Measurements from ENCODE around the gene B4GALT5. TPM values are rescaled to one million over a fixed set of nuclear protein-coding genes. Genes with fewer than 3 reads are reported as not detected.

B4GALT5 gene
- total RNA-seq, 4 donors from 2014 or later, result 4.2 to 10.3 (median 7.1) TPM

DNA sequence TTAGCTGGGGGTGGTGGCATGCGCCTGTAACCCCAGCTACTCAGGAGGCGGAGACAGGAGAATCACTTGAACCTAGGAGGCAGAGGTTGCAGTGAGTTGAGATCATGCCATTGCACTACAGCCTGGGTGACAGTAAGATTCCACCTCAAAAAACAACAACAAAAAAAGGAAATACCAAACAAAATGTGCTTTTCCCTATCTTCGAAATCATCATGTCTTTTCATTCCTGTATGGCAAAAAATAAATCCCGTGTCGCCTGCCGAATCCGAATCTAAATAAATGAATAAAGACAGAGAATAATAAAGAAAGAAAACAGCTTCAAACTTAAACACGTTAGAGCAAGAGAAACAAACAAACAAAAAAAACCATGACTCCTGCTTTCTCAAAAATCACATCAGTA is 11.8 kb downstream of the B4GALT5 start:
- TF ChIP-seq, protein P1, sequence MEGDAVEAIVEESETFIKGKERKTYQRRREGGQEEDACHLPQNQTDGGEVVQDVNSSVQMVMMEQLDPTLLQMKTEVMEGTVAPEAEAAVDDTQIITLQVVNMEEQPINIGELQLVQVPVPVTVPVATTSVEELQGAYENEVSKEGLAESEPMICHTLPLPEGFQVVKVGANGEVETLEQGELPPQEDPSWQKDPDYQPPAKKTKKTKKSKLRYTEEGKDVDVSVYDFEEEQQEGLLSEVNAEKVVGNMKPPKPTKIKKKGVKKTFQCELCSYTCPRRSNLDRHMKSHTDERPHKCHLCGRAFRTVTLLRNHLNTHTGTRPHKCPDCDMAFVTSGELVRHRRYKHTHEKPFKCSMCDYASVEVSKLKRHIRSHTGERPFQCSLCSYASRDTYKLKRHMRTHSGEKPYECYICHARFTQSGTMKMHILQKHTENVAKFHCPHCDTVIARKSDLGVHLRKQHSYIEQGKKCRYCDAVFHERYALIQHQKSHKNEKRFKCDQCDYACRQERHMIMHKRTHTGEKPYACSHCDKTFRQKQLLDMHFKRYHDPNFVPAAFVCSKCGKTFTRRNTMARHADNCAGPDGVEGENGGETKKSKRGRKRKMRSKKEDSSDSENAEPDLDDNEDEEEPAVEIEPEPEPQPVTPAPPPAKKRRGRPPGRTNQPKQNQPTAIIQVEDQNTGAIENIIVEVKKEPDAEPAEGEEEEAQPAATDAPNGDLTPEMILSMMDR (IDR thresholded peaks at IDR 0.05), result no peak
- no peak for TF ChIP-seq POLR2A (IDR thresholded peaks at IDR 0.05)
- 86 to 89% methylated on average over 8 of the region's 8 CpGs for WGBS, 2 donors
- no peak overlapping the region for H3K4me3 ChIP-seq (ENCODE audit: low read depth, poor library complexity, severe bottlenecking)
- no peak for DNase-seq (ENCODE audit: low spot score in 2 of 2)
- intact Hi-C loops (cut with DNase I; ENCODE audit: low total_unique reads), result no loop called here

DNA sequence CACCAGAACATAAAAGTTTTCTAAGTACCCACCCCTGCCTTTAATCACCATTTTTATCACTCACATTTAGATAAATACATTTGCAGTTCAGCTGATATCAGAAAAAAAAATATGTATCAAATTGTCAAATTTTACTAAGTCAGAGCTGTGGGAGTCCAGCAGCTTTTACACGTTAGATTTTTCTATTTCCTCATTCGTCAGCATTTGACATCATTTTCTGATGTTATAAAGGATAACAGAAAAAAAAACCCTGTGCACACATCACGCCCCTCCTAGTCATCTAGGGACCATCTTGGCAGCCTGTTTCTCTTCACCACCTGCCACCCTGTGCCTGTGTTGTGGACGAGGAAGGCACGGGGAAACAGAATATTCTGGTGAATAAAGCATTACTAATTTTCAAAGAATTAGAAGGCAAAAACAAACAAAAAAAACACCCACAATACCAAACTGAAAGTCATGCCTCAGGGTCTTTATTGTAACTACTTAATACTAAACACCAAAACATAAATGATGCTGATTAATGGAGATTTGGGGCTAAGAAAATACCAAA is 12.4 kb downstream of the B4GALT5 start:
- H3K4me3 ChIP-seq (ENCODE audit: low read depth, poor library complexity, severe bottlenecking), result no peak overlapping the region
- WGBS, 2 donors, result 47 to 70% methylated on average over 5 of the region's 5 CpGs
- no peak for TF ChIP-seq POLR2A (IDR thresholded peaks at IDR 0.05)
- TF ChIP-seq, protein P1 (IDR thresholded peaks at IDR 0.05), result no peak
- intact Hi-C loops (cut with DNase I; ENCODE audit: low total_unique reads), result no loop called here
- no peak for DNase-seq (ENCODE audit: low spot score in 2 of 2)

DNA sequence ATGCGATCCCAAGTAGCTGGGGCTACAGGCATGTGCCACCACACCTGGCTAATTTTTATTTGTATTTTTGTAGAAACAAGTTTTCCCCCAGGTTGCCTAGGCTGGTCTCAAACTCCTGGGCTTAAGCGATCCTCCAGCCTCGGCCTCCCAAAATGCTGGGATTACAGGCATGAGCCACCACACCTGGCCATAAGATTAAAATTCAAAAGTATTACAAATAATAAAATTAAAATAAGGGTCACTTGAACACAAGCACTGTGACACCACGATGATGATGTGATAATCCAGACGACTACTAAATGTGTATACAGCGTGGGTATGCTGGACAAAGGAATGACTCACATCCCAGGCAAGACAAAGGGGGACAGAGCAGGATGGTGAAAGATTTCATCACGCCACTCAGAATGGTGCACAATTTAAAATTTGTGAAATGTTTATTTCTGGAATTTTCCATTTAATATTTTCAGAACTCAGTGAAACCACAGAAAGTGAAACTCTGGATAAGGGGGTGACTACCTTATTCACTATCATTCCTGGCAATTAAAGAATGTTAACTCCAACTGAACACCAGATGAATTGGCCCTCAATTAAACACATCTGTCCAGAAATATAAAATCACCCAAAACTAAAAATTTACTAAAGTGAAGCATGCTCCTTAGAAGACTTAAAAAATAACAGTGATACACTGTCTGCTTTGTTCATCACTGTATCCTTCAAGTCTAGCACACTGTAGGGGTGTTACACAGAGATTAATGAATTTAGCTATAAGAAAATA is 13.1 kb downstream of the B4GALT5 start:
- intact Hi-C loops (cut with DNase I; ENCODE audit: low total_unique reads), result no loop called here
- H3K4me3 ChIP-seq (ENCODE audit: low read depth, poor library complexity, severe bottlenecking), result no peak overlapping the region
- 77 to 78% methylated on average over 7 of the region's 7 CpGs for WGBS, 2 donors
- TF ChIP-seq, protein P1 (IDR thresholded peaks at IDR 0.05), result no peak
- TF ChIP-seq POLR2A (IDR thresholded peaks at IDR 0.05), result no peak
- no peak for DNase-seq (ENCODE audit: low spot score in 2 of 2)

DNA sequence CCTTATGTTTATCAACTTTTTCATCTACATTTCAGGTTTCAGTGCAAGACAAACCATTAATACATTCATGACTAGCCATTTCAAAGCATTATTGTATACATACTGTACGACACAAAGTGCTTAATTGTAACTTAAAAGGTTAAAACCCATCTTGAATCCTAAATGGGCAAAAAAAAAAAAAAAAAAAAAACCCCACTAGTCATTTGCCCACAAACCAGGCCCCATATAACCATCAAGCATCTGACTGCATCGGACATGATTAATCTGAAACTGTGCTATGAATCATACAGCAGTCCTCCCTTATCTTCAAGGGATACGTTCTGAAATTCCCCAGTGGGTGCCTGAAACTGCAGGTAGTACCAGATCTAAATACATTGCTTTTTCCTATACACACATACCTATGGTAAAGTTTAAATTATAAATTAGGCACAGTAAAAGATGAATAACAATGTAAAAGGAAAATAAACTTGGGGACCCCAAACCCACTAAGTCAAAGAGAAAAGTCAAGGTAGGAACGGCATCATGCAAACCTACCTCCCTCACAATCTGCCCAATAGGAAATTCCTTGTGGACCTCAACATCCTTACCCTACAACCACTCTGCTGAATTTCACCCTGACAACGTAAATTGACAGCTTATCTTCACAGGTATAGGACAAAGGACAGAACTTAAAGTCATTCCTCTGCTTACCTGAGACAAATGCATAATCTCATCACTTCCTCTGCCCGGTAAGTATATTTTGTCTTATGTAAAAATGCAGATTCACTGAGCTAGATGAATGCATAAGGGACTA is 14.3 kb downstream of the B4GALT5 start:
- H3K4me3 ChIP-seq (ENCODE audit: low read depth, poor library complexity, severe bottlenecking), result no peak overlapping the region
- DNase-seq (ENCODE audit: low spot score in 2 of 2), result no peak
- 58 to 68% methylated on average over 6 of the region's 6 CpGs for WGBS, 2 donors
- TF ChIP-seq, protein P1 (IDR thresholded peaks at IDR 0.05), result no peak
- intact Hi-C loops (cut with DNase I; ENCODE audit: low total_unique reads), result no loop called here

DNA sequence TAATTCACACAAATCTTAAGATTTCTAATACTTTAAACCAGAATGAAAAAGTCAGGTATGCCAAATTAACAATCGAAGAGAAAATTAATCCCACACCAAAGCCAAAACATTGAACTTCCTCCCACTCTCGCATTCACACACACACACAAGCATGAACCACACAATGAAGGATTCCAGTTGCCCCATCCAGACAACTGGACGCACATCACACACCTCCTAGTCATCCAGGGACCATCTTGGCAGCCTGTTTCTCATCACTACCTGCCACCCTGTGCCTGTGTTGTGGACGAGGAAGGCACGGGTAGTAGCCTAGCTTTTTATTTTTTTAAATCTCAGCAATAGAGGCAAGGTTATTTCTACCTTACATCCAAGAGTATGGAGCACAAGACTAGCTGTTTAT is 15.2 kb downstream of the B4GALT5 start:
- whole genome bisulfite sequencing, 2 donors, result 88 to 92% methylated on average over 5 of the region's 5 CpGs
- no peak for DNase-seq (ENCODE audit: low spot score in 2 of 2)
- H3K4me3 ChIP-seq (ENCODE audit: low read depth, poor library complexity, severe bottlenecking), result no peak overlapping the region
- no peak for TF ChIP-seq POLR2A (IDR thresholded peaks at IDR 0.05)
- TF ChIP-seq, protein P1 (IDR thresholded peaks at IDR 0.05), result no peak
- intact Hi-C loops (cut with DNase I; ENCODE audit: low total_unique reads), result no loop called here

Data from lower leg skin (tissue), 4 donors.